HCT116 (cell line): Measurements from ENCODE around the gene SERPIND1. TPM values are rescaled to one million over a fixed set of nuclear protein-coding genes. Genes with fewer than 3 reads are reported as not detected.

Experiments used
- ATAC-seq: fragments of 200-7000 bp; cut with Tn5 transposase; 2 replicates; pipeline ENCODE4 v1.9.1; 2020; ENCODE audit warnings: mild to moderate bottlenecking, moderate library complexity
- BruUV-seq: library from RNA; stranded (reverse); fragments of 400-500 nt; replicated peaks from 2 replicates; lab custom pipeline; 2021; lab: Mats Ljungman, UMichigan
- CTCF ChIA-PET: fragments of 300-600 bp; sonication (Branson Sonifier 250); formaldehyde crosslinking; loops from one replicate; lab custom pipeline; 2021; ENCODE audit warnings: antibody characterized with exemption; lab: Charles Lee
- POLR2A ChIA-PET: fragments of 300-600, 350-600 bp; sonication (Branson Sonifier 250); formaldehyde crosslinking; loops from one replicate; lab custom pipeline; 2021; ENCODE audit warnings: antibody characterized with exemption; lab: Charles Lee
- RAD21 ChIA-PET, 2 experiments: fragments of 300-600 bp; sonication (Branson Sonifier 250); formaldehyde crosslinking; loops; one replicate each; lab custom pipeline; 2023; ENCODE audit warnings: low total read pairs in 2 of 2; ENCODE audit not compliant: uncharacterized antibody in 2 of 2, unreplicated experiment in 2 of 2, low non-redundant PET in 1 of 2; lab: Charles Lee
- DNase-seq: peaks from one replicate; pipeline ENCODE4 v3.0.0-alpha.2; 2010; ENCODE audit warnings: low read depth, low spot score
- H2AFZ ChIP-seq: fragments of 200-600 bp; shearing (Covaris generic), sonication (generic); 2 replicates; pipeline ENCODE4 v1.6.1; 2017; ENCODE audit warnings: low read depth, mixed run types, mixed read lengths, antibody characterized with exemption, low read length; ENCODE audit not compliant: poor library complexity, severe bottlenecking
- H3K27ac ChIP-seq: 2 replicates; pipeline ENCODE4 v1.5.1; 2012; ENCODE audit warnings: low read depth, low read length
- H3K27me3 ChIP-seq: fragments of 200-600 bp; sonication (generic); 2 replicates; pipeline ENCODE4 v1.6.1; 2016; ENCODE audit warnings: mixed run types, low read length, mixed read lengths; ENCODE audit not compliant: insufficient read depth
- H3K36me3 ChIP-seq, 2 experiments: fragments of 200-500 bp in 1 of 2; fragments of 200-600 bp in 1 of 2; sonication (Bioruptor generic) in 1 of 2; sonication (generic) in 1 of 2; 2 replicates each; pipeline versions ENCODE4 v1.5.1 to v1.6.1; 2014 to 2016; ENCODE audit warnings: low read length in 2 of 2, inconsistent platforms in 1 of 2, mixed read lengths in 1 of 2, mixed run types in 1 of 2; ENCODE audit not compliant: insufficient read depth in 2 of 2, control insufficient read depth in 1 of 2
- H3K4me1 ChIP-seq, 2 experiments: fragments of 200-600 bp in 1 of 2; sonication (generic) in 1 of 2; 2 replicates each; pipeline versions ENCODE4 v1.5.1 to v1.6.1; 2012 to 2017; ENCODE audit warnings: low read length in 2 of 2, inconsistent platforms in 1 of 2, mild to moderate bottlenecking in 1 of 2, mixed read lengths in 1 of 2, mixed run types in 1 of 2, moderate library complexity in 1 of 2; ENCODE audit not compliant: insufficient read depth in 2 of 2, control insufficient read depth in 1 of 2
- H3K4me2 ChIP-seq: fragments of 200-600 bp; sonication (generic); 2 replicates; pipeline ENCODE4 v1.6.1; 2017; ENCODE audit warnings: mixed run types, low read length, mixed read lengths
- H3K4me3 ChIP-seq, 2 experiments: fragments of 200-600 bp in 1 of 2; sonication (generic) in 1 of 2; replicated peaks in 1 of 2; 2 replicates each; pipeline ENCODE4 v1.5.1; 2011 to 2016; ENCODE audit warnings: low read length in 2 of 2, control low read depth in 1 of 2, low read depth in 1 of 2, mild to moderate bottlenecking in 1 of 2, mixed read lengths in 1 of 2, mixed run types in 1 of 2
- H3K79me2 ChIP-seq: fragments of 200-600 bp; sonication (generic); 2 replicates; pipeline ENCODE4 v1.6.1; 2017; ENCODE audit warnings: mild to moderate bottlenecking, mixed run types, low read length, moderate library complexity, mixed read lengths; ENCODE audit not compliant: insufficient read depth
- H3K9ac ChIP-seq: fragments of 200-600 bp; sonication (generic); 2 replicates; pipeline ENCODE4 v1.6.1; 2016; ENCODE audit warnings: low read length, mixed read lengths
- H3K9me2 ChIP-seq: fragments of 200-600 bp; sonication (generic), shearing (Covaris generic); 2 replicates; pipeline ENCODE4 v1.6.1; 2017; ENCODE audit warnings: mixed run types, mild to moderate bottlenecking, moderate library complexity; ENCODE audit not compliant: insufficient read depth
- H3K9me3 ChIP-seq, 2 experiments: fragments of 200-500 bp in 1 of 2; fragments of 200-600 bp in 1 of 2; sonication (Bioruptor generic) in 1 of 2; sonication (generic) in 1 of 2; 2 replicates each; pipeline ENCODE4 v1.6.1; 2014 to 2017; ENCODE audit warnings: low read length in 2 of 2, mixed read lengths in 2 of 2, inconsistent platforms in 1 of 2, low read depth in 1 of 2, mild to moderate bottlenecking in 1 of 2, mixed run types in 1 of 2, moderate library complexity in 1 of 2; ENCODE audit not compliant: control insufficient read depth in 1 of 2, insufficient read depth in 1 of 2
- H4K20me1 ChIP-seq: fragments of 200-600 bp; sonication (generic), shearing (Covaris generic); 2 replicates; pipeline ENCODE4 v1.6.1; 2017; ENCODE audit warnings: mixed run types, mild to moderate bottlenecking, moderate library complexity; ENCODE audit not compliant: insufficient read depth
- CBX3 ChIP-seq: IDR thresholded peaks from 2 replicates; pipeline ENCODE4 v1.6.1; 2012; ENCODE audit warnings: low read depth
- EGR1 ChIP-seq: IDR thresholded peaks from 2 replicates; pipeline ENCODE4 v1.6.1; 2012; ENCODE audit warnings: low read depth
- EZH2phosphoT487 ChIP-seq: fragments of 200-600 bp; IDR thresholded peaks from 2 replicates; pipeline ENCODE4 v1.6.1; 2018; ENCODE audit warnings: antibody characterized with exemption, borderline replicate concordance
- FOSL1 ChIP-seq: IDR thresholded peaks from 2 replicates; pipeline ENCODE4 v1.6.1; 2012; ENCODE audit warnings: low read depth
- POLR2A ChIP-seq: IDR thresholded peaks from 2 replicates; pipeline ENCODE4 v1.7.0; 2011; ENCODE audit warnings: borderline replicate concordance; ENCODE audit not compliant: insufficient read depth, insufficient read length; ENCODE audit errors: extremely low read depth
- POLR2AphosphoS5 ChIP-seq: IDR thresholded peaks from 2 replicates; pipeline ENCODE4 v1.6.1; 2011; ENCODE audit warnings: mild to moderate bottlenecking, low read depth, low read length, moderate library complexity
- SRF ChIP-seq: IDR thresholded peaks from 2 replicates; pipeline ENCODE4 v1.6.1; 2012; ENCODE audit warnings: low read depth
- YY1 ChIP-seq: IDR thresholded peaks from 2 replicates; pipeline ENCODE4 v1.6.1; 2011; ENCODE audit warnings: low read length, low read depth, moderate library complexity, mild to moderate bottlenecking; ENCODE audit not compliant: insufficient replicate concordance; ENCODE audit errors: extremely low read depth
- ZFX ChIP-seq: fragments of 450-650 bp; IDR thresholded peaks from 2 replicates; pipeline ENCODE4 v1.6.1; 2017
- ZNF274 ChIP-seq: fragments of 200-500 bp; sonication (Bioruptor generic); IDR thresholded peaks from 2 replicates; pipeline ENCODE4 v1.6.1; 2014; ENCODE audit warnings: mild to moderate bottlenecking, low read depth, low read length, inconsistent platforms
- intact Hi-C: fragments of 100-400 bp; cut with micrococcal nuclease; formaldehyde crosslinking; loops from 2 replicates; pipeline ENCODE4 v1.10.0; 2022
- total RNA-seq: library from RNA; stranded (reverse); gene quantifications from one replicate; pipeline ENCODE4 v1.2.1, GENCODE V29; 2021; ENCODE audit not compliant: unreplicated experiment
- TF ChIP-seq, protein P1 (sequence below): IDR thresholded peaks from 2 replicates; pipeline ENCODE4 v1.6.1; 2012
- TF ChIP-seq, protein P2 (sequence below): IDR thresholded peaks from 2 replicates; pipeline ENCODE4 v1.6.1; 2011; ENCODE audit warnings: mild to moderate bottlenecking, low read length, moderate library complexity; ENCODE audit not compliant: insufficient replicate concordance; ENCODE audit errors: extremely low read depth

SERPIND1 gene
- total RNA-seq, 1 experiment from 2014 or later, result 0.25 TPM

DNA sequence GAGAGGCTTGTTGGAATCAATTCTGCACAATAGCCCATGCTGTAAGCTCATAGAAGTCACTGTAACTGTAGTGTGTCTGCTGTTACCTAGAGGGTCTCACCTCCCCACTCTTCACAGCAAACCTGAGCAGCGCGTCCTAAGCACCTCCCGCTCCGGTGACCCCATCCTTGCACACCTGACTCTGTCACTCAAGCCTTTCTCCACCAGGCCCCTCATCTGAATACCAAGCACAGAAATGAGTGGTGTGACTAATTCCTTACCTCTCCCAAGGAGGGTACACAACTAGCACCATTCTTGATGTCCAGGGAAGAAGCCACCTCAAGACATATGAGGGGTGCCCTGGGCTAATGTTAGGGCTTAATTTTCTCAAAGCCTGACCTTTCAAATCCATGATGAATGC, 13.3 kb downstream of the SERPIND1 start:
- peaks cover 0 to 3% of the 10 kb centered on the region in 2 experiments; a peak in 2 of 4 replicates for H3K36me3 ChIP-seq
- intact Hi-C loops, result no loop called here
- CTCF ChIA-PET, result no interaction called here
- no peak overlapping the region for H2AFZ ChIP-seq
- no peaks in the 10 kb centered on the region for H4K20me1 ChIP-seq
- H3K27me3 ChIP-seq, result no peaks in the 10 kb centered on the region
- no peak overlapping the region for H3K9ac ChIP-seq
- H3K9me2 ChIP-seq, result no peaks in the 10 kb centered on the region
- RAD21 ChIA-PET, result no interaction called here
- no peak overlapping the region for H3K27ac ChIP-seq
- BruUV-seq, result no TSS peak
- TF ChIP-seq, protein P1, sequence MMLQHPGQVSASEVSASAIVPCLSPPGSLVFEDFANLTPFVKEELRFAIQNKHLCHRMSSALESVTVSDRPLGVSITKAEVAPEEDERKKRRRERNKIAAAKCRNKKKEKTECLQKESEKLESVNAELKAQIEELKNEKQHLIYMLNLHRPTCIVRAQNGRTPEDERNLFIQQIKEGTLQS, result no peak
- DNase-seq (no peak), ATAC-seq (no peak)
- no peak overlapping the region for H3K4me3 ChIP-seq
- H3K4me1 ChIP-seq, result no peaks in the 10 kb centered on the region
- POLR2A ChIA-PET, result no interaction called here
- H3K9me3 ChIP-seq, result no peaks in the 10 kb centered on the region
- no peaks in the 10 kb centered on the region for H3K79me2 ChIP-seq
- no peak overlapping the region for H3K4me2 ChIP-seq

DNA sequence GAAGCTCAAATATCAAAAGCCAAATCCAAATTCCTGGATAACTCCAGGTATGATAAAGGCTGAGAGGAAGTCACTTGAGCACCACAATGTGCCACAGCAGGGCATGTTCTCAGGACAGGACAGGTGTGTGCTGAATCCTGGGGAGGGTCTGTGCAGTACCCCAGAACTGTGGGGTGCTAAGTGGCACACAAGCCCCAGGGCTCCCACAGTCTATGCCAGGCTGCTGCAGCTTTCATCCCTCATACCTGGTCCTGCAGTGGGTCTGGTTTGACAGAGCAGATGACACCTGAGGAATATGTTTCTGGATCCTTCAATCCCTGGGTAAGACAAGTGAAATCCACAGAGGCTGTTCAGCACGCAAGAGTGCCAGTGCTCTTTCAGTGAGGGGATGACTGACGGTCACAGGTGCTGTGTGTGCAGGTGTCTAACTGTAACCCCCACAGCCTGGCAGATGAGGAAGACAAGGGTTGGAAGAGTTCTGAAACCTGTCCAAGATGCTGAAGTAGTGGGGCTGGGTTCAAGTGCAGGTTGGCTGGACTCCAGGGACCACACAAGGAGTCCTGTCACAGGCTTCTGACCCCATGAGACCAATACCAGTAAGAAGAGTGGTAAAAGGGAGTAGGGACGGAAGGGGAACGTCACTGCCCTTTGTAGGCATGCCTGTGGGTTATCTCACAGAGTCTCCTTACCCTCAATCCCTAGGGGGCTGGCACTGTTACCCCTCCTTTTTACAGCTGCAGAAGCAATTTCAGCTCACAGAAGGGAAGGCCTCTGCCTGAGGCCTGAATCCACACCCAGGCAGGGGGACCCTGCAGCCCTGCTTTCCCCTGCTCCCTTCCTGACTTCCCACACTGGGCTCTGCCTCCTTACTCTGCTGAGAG, 14.1 kb downstream of the SERPIND1 start:
- intact Hi-C loops, result no loop called here
- Histone ChIP-seq H3K4me1 (no peaks in the 10 kb centered on the region), H3K36me3 (peaks cover 0 to 3% of the 10 kb centered on the region in 2 experiments; a peak in 3 of 4 replicates), H3K9me2 (no peaks in the 10 kb centered on the region), H4K20me1 (no peaks in the 10 kb centered on the region), H2AFZ (no peak overlapping the region), H3K27me3 (no peaks in the 10 kb centered on the region), H3K27ac (no peak overlapping the region), H3K9me3 (no peaks in the 10 kb centered on the region), H3K79me2 (no peaks in the 10 kb centered on the region)
- ChIA-PET POLR2A (no interaction called here), RAD21 (no interaction called here), CTCF (no interaction called here)
- ATAC-seq, result no peak
- TF ChIP-seq, protein P1, result no peak
- TF ChIP-seq ZFX (no peak), POLR2A (no peak), CBX3 (no peak), SRF (no peak), YY1 (no peak), EGR1 (no peak), FOSL1 (no peak), POLR2AphosphoS5 (no peak), ZNF274 (no peak), EZH2phosphoT487 (no peak)
- TF ChIP-seq, protein P2, sequence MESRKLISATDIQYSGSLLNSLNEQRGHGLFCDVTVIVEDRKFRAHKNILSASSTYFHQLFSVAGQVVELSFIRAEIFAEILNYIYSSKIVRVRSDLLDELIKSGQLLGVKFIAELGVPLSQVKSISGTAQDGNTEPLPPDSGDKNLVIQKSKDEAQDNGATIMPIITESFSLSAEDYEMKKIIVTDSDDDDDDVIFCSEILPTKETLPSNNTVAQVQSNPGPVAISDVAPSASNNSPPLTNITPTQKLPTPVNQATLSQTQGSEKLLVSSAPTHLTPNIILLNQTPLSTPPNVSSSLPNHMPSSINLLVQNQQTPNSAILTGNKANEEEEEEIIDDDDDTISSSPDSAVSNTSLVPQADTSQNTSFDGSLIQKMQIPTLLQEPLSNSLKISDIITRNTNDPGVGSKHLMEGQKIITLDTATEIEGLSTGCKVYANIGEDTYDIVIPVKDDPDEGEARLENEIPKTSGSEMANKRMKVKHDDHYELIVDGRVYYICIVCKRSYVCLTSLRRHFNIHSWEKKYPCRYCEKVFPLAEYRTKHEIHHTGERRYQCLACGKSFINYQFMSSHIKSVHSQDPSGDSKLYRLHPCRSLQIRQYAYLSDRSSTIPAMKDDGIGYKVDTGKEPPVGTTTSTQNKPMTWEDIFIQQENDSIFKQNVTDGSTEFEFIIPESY, result no peak
- TF ChIP-seq, all 23 proteins: peak for 0
- DNase-seq, result no peak
- Histone ChIP-seq H3K4me3 (no peak overlapping the region), H3K9ac (no peak overlapping the region), H3K4me2 (no peak overlapping the region)
- BruUV-seq, result no TSS peak
